ENCODE results near the gene SEMA5B. TPM values are rescaled to one million over a fixed set of nuclear protein-coding genes. Genes with fewer than 3 reads are reported as not detected.
A peak's percentile ranks its signal among the peaks of the same experiment; 100 is the strongest.

Gene SEMA5B
- total and polyA plus RNA-seq, 9 of the 15 experiments (the other 6 are each of a cell fraction or from before 2014, with no cell fraction given): not detected

- TF ChIP-seq ZBTB33 (CRISPR knock-in tag; IDR thresholded peaks at IDR 0.05) (peak; percentile 29; the same call in 1 of the 2 replicates), FIP1L1 (IDR thresholded peaks at IDR 0.05; ENCODE audit: low read depth, low read length, poor library complexity, severe bottlenecking) (peak; percentile 40), DACH1 (IDR thresholded peaks at IDR 0.05; ENCODE audit: partially characterized antibody) (peak; percentile 49), ZKSCAN1 (IDR thresholded peaks at IDR 0.05; ENCODE audit: low read depth, low read length) (peak; percentile 13; the same call in 1 of the 2 replicates), HDAC1 (IDR thresholded peaks at IDR 0.05) (peak in 1 of 2 experiments; percentile 81; a peak in 2 of 4 replicates), E2F6 (IDR thresholded peaks at IDR 0.05; ENCODE audit: borderline replicate concordance in 1 of 2, extremely low read depth in 1 of 2, insufficient read depth in 1 of 2, insufficient read length in 1 of 2, low read depth in 1 of 2, low read length in 1 of 2, poor library complexity in 1 of 2, severe bottlenecking in 1 of 2) (peak; percentile 92 to 94), PREB (CRISPR knock-in tag; IDR thresholded peaks at IDR 0.05) (0 out of 2 replicates have a peak, but pooled peaks have one; percentile 39), TBP (optimal IDR thresholded peaks at IDR 0.05; ENCODE audit: low read depth, low read length) (peak; percentile 72), NR2C2 (CRISPR knock-in tag; IDR thresholded peaks at IDR 0.05) (no peak), NR2C2 (tag; IDR thresholded peaks at IDR 0.05) (peak; percentile 57), TRIM24 (IDR thresholded peaks at IDR 0.05) (no peak), BCOR (IDR thresholded peaks at IDR 0.05) (no peak), KHSRP (IDR thresholded peaks at IDR 0.05) (no peak), USF2 (CRISPR knock-in tag; IDR thresholded peaks at IDR 0.05) (peak; percentile 71), RBBP5 (IDR thresholded peaks at IDR 0.05; ENCODE audit: borderline replicate concordance, insufficient read depth, low read length, poor library complexity, severe bottlenecking) (peak; percentile 39), CXXC5 (CRISPR knock-in tag; IDR thresholded peaks at IDR 0.05) (peak; percentile 79), SUPT5H (IDR thresholded peaks at IDR 0.05) (peak; percentile 71), ZNF76 (CRISPR knock-in tag; IDR thresholded peaks at IDR 0.05; ENCODE audit: borderline replicate concordance) (no peak), ZMIZ1 (IDR thresholded peaks at IDR 0.05; ENCODE audit: low read depth in 2 of 2, low read length in 2 of 2) (no peak)
Observed at GRCh38 chr3:123066896-123067688, 39.5 kb upstream of the SEMA5B start, which contains the start of gene PDIA5 (continued).

Measured in K562 (cell line).